ENCODE measurements around the gene USP22.

Gene USP22

GRCh38 chr17:21007646-21008045 is 35.2 kb downstream of the USP22 start:
- H3K4me3 ChIP-seq (ENCODE audit: low read length): no peak overlapping the region
- no peak for DNase-seq (ENCODE audit: low read depth)
- TF ChIP-seq, protein P1, sequence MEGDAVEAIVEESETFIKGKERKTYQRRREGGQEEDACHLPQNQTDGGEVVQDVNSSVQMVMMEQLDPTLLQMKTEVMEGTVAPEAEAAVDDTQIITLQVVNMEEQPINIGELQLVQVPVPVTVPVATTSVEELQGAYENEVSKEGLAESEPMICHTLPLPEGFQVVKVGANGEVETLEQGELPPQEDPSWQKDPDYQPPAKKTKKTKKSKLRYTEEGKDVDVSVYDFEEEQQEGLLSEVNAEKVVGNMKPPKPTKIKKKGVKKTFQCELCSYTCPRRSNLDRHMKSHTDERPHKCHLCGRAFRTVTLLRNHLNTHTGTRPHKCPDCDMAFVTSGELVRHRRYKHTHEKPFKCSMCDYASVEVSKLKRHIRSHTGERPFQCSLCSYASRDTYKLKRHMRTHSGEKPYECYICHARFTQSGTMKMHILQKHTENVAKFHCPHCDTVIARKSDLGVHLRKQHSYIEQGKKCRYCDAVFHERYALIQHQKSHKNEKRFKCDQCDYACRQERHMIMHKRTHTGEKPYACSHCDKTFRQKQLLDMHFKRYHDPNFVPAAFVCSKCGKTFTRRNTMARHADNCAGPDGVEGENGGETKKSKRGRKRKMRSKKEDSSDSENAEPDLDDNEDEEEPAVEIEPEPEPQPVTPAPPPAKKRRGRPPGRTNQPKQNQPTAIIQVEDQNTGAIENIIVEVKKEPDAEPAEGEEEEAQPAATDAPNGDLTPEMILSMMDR (IDR thresholded peaks at IDR 0.05; ENCODE audit: insufficient read depth, low read depth, low read length, missing control alignments): no peak

GRCh38 chr17:21005803-21006202 is 37.0 kb downstream of the USP22 start:
- no peak overlapping the region for H3K4me3 ChIP-seq (ENCODE audit: low read length)
- no peak for DNase-seq (ENCODE audit: low read depth)
- TF ChIP-seq, protein P1 (IDR thresholded peaks at IDR 0.05; ENCODE audit: insufficient read depth, low read depth, low read length, missing control alignments): no peak

GRCh38 chr17:21005367-21005766 is 37.4 kb downstream of the USP22 start:
- TF ChIP-seq, protein P1 (IDR thresholded peaks at IDR 0.05; ENCODE audit: insufficient read depth, low read depth, low read length, missing control alignments): no peak
- no peak for DNase-seq (ENCODE audit: low read depth)
- no peak overlapping the region for H3K4me3 ChIP-seq (ENCODE audit: low read length)

DNA sequence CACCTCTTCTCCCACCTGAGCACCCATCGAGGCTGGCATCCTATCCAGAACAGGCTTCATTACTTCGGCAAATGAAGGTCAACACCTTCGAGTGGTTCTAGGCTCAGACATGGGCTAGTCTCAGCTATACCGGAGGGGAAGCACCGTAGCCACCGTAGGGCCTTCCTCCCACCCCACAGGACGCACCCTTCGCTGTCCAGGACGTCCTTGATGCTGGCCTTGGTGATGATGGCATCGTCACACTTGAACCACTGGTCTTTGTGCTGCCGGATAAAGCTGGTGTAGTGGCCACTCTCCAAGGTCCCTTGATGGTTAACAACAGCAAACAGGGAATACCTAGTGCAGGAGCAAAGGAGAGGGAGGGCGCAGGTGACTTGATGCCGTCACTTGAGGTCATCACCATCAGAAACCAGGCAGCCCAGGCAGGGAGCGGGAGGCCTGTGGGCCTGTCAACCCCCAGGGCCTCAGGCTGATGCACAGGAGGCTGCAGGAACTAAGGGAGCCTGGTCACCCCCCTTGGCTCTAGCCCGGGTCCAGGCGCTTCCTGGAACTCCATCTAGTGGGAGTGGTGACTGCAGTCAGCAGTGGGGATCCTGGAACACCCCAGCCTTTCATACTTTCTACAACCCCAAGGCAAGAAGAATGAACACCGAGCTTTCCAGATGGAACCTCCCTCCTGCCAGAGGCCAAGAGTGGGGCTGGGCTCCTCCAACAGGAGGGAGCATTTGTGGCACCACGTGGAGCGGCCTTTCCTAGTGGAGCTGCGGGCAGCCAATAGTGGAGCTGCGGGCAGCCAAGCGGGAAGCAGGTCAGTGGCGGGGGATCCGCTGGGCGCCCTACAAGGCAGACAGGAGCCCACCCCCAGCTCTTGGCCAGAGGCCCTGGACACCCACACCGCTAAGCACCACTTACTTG is 38.5 kb downstream of the USP22 start:
- no peak overlapping the region for H3K4me3 ChIP-seq (ENCODE audit: low read length)
- DNase-seq (ENCODE audit: low read depth): no peak
- TF ChIP-seq, protein P1 (IDR thresholded peaks at IDR 0.05; ENCODE audit: insufficient read depth, low read depth, low read length, missing control alignments): no peak

DNA sequence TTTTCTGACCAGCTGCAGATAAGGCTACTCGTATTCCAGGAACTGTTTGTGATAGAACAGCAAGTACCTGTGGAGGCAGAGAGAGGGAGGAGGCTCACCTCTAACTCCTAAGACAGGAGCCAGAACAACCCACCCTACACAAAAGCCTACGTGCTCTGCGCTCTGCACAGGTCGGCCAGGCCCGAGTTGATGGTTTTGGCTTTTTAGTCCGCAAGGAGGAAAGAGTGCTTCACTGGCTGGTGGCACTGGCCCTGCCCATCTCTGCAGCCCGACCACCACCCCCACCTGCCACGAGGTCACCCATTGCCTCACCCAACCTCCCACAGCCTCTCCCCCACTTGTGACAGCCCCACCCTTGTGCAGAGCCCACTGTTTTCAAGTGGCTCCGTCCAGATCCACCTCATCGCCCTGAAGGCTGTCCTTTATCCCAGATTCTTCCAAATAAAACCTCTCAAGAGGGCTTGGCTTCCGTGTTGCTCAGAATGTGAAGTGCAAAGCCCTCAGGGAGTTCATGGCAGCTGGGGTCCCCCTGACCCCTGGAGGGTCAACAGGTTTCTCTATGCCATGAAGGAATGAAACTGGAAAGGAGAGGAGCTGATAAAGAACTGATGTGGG is 39.7 kb downstream of the USP22 start:
- TF ChIP-seq, protein P1 (IDR thresholded peaks at IDR 0.05; ENCODE audit: insufficient read depth, low read depth, low read length, missing control alignments): no peak
- no peak for DNase-seq (ENCODE audit: low read depth)
- no peak overlapping the region for H3K4me3 ChIP-seq (ENCODE audit: low read length)

DNA sequence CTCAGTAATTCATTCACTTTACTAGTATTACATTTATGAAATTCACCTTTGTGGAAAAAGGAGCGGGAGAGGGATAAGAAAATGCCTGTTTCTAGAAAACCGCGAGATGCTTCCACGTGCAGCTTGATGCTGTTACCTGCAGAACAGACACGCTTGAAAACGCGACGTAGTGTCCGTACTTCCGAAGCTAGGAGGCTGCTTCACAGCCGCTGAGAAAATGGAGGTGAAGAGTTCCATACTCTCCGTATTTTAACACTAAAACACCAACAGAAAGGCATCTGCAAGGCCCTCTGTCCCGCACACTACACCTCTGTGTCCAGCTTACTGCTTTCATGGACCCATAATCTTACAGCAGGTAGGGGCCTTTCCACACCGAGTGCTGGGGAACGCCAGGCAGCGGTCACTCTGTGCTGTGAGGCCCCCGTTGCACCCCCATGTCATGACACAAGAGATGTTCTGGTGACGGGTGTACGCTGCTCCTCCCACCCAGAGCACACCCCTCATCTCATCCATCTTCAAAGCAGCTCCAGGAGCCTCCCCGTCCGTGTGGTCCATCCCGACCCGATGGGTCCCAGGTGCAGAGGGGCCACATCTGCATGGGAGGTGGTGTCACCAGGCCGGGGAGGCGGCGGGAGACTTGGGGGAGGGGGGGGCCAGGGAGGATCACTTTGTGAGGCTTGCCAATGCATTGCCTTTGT is 40.4 kb downstream of the USP22 start:
- H3K4me3 ChIP-seq (ENCODE audit: low read length): no peak overlapping the region
- TF ChIP-seq, protein P1 (IDR thresholded peaks at IDR 0.05; ENCODE audit: insufficient read depth, low read depth, low read length, missing control alignments): no peak
- DNase-seq (ENCODE audit: low read depth): no peak
